OCI-LY7 (cell line): Measurements from ENCODE around the gene CDK2AP2.

ENCODE experiments used
- CTCF ChIP-seq: fragments of 200-600 bp; sonication (generic); conservative IDR thresholded peaks from 2 replicates; pipeline ENCODE4 v1.5.1; 2014; ENCODE audit warnings: mild to moderate bottlenecking, antibody characterized with exemption, low read length, moderate library complexity, mixed read lengths
- EZH2phosphoT487 ChIP-seq: fragments of 200-600 bp; sonication (generic); IDR thresholded peaks from 2 replicates; pipeline ENCODE4 v1.6.1; 2018; ENCODE audit warnings: low read depth, borderline replicate concordance, mild to moderate bottlenecking, mixed run types, antibody characterized with exemption, low read length, moderate library complexity, mixed read lengths

- TF ChIP-seq CTCF (no peak), EZH2phosphoT487 (no peak)
Observed at GRCh38 chr11:67525275-67525976, 17.5 kb upstream of the CDK2AP2 start.
